Thoracic aorta (tissue), 2 donors: ENCODE measurements around the gene SERPINB5. TPM values are rescaled to one million over a fixed set of nuclear protein-coding genes. Genes with fewer than 3 reads are reported as not detected.
"Not testable (repeated sequence)": the region's sequence is repeated elsewhere in the genome, so short reads cannot be mapped to it uniquely, and the experiment has no call there.

ENCODE experiments used
- ATAC-seq: fragments of 150-250 bp; one replicate; pipeline ENCODE4 v1.8.0; 2017; ENCODE audit warnings: low read depth; ENCODE audit not compliant: insufficient number of reproducible peaks, low FRiP score
- DNase-seq: peaks from one replicate; pipeline ENCODE4 v3.0.0-alpha.2; 2020; ENCODE audit warnings: low spot score
- H3K27ac ChIP-seq, 2 donors: fragments of 200-600 bp; sonication (generic); 1 replicate in 1 of 2; 2 replicates in 1 of 2; pipeline ENCODE4 v1.5.1; 2016; ENCODE audit warnings: mild to moderate bottlenecking in 2 of 2, moderate library complexity in 2 of 2
- H3K27me3 ChIP-seq: fragments of 200-600 bp; sonication (generic); replicated peaks from 2 replicates; pipeline ENCODE4 v1.6.0; 2016; ENCODE audit warnings: mild to moderate bottlenecking; ENCODE audit not compliant: insufficient read depth
- H3K36me3 ChIP-seq: fragments of 200-600 bp; sonication (generic); one replicate; pipeline ENCODE4 v1.5.1; 2016
- H3K4me1 ChIP-seq, 2 donors: fragments of 200-600 bp; sonication (generic); 1 replicate in 1 of 2; 2 replicates in 1 of 2; pipeline versions ENCODE4 v1.5.1 to v1.6.0; 2016; ENCODE audit warnings: low read depth in 2 of 2, mild to moderate bottlenecking in 1 of 2; ENCODE audit not compliant: control insufficient read depth in 1 of 2
- H3K4me3 ChIP-seq: fragments of 200-600 bp; sonication (generic); 2 replicates; pipeline ENCODE4 v1.5.1; 2016; ENCODE audit warnings: mild to moderate bottlenecking
- H3K9me3 ChIP-seq: fragments of 200-600 bp; sonication (generic); 2 replicates; pipeline ENCODE4 v1.5.1; 2016
- total RNA-seq, 2 donors: library from RNA; depleted of rRNA; stranded (reverse); fragments of >200 nt; gene quantifications; one replicate each; pipeline versions ENCODE4 v1.1.0 to v1.2.3, GENCODE V29; 2016
- TF ChIP-seq, protein P1 (sequence below): fragments of 200-600 bp; sonication (generic); IDR thresholded peaks from one replicate; pipeline ENCODE4 v1.5.1; 2019; ENCODE audit warnings: antibody characterized with exemption

Gene SERPINB5
- total RNA-seq, 2 donors from 2014 or later: 0.41 to 0.63 TPM

GRCh38 chr18:63451799-63452660 lies 24.7 kb upstream of the SERPINB5 start:
- Histone ChIP-seq H3K36me3 (no peaks in the 10 kb centered on the region), H3K4me1 (peaks cover 0 to 9% of the 10 kb centered on the region in 2 donors), H3K9me3 (no peaks in the 10 kb centered on the region), H3K4me3 (no peak overlapping the region), H3K27ac (no peak overlapping the region), H3K27me3 (no peaks in the 10 kb centered on the region)
- ATAC-seq: no peak
- no peak for DNase-seq
- TF ChIP-seq, protein P1, sequence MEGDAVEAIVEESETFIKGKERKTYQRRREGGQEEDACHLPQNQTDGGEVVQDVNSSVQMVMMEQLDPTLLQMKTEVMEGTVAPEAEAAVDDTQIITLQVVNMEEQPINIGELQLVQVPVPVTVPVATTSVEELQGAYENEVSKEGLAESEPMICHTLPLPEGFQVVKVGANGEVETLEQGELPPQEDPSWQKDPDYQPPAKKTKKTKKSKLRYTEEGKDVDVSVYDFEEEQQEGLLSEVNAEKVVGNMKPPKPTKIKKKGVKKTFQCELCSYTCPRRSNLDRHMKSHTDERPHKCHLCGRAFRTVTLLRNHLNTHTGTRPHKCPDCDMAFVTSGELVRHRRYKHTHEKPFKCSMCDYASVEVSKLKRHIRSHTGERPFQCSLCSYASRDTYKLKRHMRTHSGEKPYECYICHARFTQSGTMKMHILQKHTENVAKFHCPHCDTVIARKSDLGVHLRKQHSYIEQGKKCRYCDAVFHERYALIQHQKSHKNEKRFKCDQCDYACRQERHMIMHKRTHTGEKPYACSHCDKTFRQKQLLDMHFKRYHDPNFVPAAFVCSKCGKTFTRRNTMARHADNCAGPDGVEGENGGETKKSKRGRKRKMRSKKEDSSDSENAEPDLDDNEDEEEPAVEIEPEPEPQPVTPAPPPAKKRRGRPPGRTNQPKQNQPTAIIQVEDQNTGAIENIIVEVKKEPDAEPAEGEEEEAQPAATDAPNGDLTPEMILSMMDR: no peak

DNA sequence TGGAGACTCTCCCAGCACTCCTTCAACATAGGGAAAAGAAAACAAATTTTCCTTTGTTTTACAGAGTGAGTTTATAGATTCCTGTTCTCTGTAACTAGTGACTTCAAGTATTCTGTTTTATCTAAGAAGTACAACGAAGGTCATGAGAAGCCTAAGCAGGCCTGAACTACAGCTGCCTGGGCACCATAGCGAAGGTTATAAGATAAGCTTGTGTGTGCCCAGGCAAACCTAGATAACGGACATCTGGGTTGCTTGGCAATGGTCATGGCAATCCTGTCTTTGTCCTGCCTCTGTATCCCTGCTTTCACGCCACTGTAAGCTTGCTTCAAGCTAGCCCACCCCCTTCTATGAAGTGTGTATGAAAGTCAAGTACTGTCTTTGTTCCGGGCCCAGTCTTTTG lies 24.0 kb upstream of the SERPINB5 start:
- H3K36me3 ChIP-seq, H3K27me3 ChIP-seq, ATAC-seq, DNase-seq, H3K9me3 ChIP-seq, H3K4me3 ChIP-seq, H3K4me1 ChIP-seq, H3K27ac ChIP-seq: not testable (repeated sequence)

- H3K36me3 ChIP-seq: no peaks in the 10 kb centered on the region
- peaks cover 0 to 9% of the 10 kb centered on the region in 2 donors for H3K4me1 ChIP-seq
- no peak for ATAC-seq
- no peaks in the 10 kb centered on the region for H3K9me3 ChIP-seq
- no peak overlapping the region for H3K4me3 ChIP-seq
- DNase-seq: no peak
- TF ChIP-seq, protein P1: no peak
- no peaks in the 10 kb centered on the region for H3K27me3 ChIP-seq
- no peak overlapping the region for H3K27ac ChIP-seq
Observed at GRCh38 chr18:63454497-63454896, 22.3 kb upstream of the SERPINB5 start.

- no peaks in the 10 kb centered on the region for H3K9me3 ChIP-seq
- TF ChIP-seq, protein P1: no peak
- no peak for ATAC-seq
Observed at GRCh38 chr18:63457977-63458376, 18.8 kb upstream of the SERPINB5 start.

DNA sequence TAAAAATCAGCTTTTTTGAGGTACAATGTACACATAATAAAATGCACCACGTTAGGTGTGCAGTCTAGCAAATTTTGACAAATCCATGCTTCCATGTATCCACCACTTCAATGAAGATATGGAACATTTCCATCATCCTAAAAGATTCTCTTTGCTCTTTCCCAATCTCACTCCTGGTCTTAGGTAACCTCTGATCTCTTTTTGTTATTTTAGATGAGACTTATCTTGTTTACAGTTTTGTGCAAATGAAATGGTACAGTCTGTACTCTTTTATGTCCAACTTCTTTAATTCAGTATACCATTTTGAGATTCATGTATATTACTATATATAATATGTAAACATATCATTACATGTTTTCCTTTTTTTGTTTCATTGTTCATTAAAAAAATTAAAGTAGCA lies 16.3 kb upstream of the SERPINB5 start:
- TF ChIP-seq, protein P1: no peak
- ATAC-seq: no peak

More at GRCh38 chr18:63457977-63458376, 18.8 kb upstream of the SERPINB5 start:
- Histone ChIP-seq H3K4me3 (no peak overlapping the region), H3K27ac (no peak overlapping the region), H3K4me1 (no peaks in the 10 kb centered on the region), H3K27me3 (no peaks in the 10 kb centered on the region), H3K36me3 (no peaks in the 10 kb centered on the region)
- no peak for DNase-seq

More for the DNA sequence above, 16.3 kb upstream of the SERPINB5 start:
- no peak overlapping the region for H3K27ac ChIP-seq
- no peak overlapping the region for H3K4me3 ChIP-seq
- no peaks in the 10 kb centered on the region for H3K27me3 ChIP-seq
- DNase-seq: no peak
- no peaks in the 10 kb centered on the region for H3K36me3 ChIP-seq
- H3K9me3 ChIP-seq: no peaks in the 10 kb centered on the region
- no peaks in the 10 kb centered on the region for H3K4me1 ChIP-seq
